Stimulated activated CD8-positive, alpha-beta memory T cell treated with anti-CD3 and anti-CD28 coated beads, Interleukin-2, amount 100 ng/mL, for 48 hours (primary cell): Measurements from ENCODE around the gene FOXJ3.
A peak's percentile ranks its signal among the peaks of the same experiment; 100 is the strongest.

ENCODE experiments used
- DNase-seq, 2 donors: peaks; one replicate each; pipeline ENCODE4 v3.0.0-alpha.2; 2020; ENCODE audit warnings: low read depth in 2 of 2

FOXJ3 gene

DNA sequence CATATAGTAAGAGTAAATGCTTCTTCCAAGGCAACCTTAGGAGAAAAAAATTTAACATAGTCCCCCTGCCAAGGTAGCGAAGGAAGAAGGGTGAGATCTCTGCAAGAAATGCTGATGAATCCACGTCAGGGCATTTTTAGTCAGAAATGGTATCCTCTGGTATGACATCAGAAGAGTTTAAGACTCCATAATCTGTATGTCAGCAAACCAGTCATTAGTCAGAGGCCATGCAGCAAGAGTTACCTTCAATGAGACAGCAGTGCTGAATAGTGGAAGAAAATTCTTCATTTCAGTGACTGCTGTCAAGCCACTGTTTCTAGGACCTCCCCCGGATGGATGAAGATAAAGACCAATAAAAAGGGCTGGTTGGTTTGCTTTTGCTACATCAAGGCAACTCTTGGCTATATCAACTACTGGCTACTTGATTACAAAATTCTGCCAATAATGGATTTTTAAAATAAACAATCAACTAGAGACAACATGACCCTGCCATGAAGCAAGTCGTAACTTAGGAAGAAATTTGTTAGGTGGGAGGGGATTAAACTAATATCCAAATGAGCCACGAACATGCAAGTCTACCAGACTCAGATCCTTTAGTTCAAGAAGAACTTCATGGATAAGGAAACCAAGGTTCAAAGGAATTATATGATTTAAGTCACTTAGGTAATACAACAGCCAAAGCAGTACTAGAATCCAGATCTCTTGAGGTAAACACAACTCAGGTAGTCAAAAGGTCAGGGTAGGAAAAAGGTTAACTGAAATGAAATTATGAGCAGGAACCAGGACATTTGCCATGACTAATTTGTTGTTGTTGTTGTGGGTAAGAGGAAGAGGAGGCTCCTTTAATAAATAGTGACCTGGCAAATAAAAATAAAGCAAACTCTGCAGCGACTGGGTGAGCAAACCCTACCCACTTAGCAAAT, 144.8 kb downstream of the FOXJ3 start:
- DNase-seq: no peak

DNA sequence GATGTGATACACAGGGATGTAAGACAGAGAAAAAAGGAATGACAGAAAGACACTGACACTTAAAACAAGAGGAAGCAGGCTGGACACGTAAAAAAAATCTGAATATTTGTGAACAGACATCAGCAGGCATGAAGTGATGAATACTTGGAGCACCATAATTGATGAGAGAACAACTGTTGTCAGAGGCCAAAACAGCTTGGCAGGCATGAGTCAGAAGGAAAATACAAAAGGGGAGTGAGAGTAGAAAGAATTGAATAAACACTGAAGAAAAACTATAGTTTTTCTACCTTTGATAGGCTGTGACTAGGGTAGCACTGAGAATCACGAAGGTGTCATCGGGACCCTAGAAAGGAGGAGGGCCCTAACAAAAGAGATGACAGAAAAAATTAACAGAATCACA, 148.9 kb downstream of the FOXJ3 start:
- DNase-seq: no peak

DNA sequence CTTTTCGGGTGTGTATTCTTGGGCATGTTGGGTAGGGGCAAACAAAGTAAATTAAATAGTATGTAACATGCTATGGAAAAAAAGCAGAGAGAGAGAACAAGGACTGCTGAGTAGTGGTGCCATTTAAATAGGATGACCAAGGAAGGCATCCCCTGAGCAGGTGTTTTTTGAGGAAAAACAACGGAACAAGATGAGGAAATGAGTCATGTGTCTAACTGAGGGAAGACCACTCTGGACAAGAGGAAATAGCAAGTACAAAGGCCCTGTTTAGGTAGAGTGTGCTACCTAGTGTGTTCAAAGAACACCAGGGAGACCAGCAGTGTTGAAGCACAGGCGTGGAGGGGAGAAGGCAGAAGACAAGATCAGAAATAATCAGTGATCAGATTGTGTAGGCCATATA, 150.4 kb downstream of the FOXJ3 start:
- no peak for DNase-seq

DNA sequence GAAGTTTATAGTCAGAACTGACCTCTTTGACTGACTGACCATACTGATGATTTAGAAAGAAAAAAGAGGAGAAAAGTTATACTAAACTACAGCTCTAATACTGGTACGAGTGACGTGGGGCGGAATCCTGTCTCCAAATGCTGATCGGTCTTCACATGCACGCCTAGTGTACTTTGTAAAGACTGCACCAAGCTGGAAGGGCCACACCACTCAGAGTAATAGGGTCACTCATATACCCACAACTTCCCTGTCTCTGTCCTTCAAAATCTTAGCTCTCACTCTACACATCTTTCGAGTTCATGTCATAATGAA, 151.1 kb downstream of the FOXJ3 start:
- no peak for DNase-seq

DNA sequence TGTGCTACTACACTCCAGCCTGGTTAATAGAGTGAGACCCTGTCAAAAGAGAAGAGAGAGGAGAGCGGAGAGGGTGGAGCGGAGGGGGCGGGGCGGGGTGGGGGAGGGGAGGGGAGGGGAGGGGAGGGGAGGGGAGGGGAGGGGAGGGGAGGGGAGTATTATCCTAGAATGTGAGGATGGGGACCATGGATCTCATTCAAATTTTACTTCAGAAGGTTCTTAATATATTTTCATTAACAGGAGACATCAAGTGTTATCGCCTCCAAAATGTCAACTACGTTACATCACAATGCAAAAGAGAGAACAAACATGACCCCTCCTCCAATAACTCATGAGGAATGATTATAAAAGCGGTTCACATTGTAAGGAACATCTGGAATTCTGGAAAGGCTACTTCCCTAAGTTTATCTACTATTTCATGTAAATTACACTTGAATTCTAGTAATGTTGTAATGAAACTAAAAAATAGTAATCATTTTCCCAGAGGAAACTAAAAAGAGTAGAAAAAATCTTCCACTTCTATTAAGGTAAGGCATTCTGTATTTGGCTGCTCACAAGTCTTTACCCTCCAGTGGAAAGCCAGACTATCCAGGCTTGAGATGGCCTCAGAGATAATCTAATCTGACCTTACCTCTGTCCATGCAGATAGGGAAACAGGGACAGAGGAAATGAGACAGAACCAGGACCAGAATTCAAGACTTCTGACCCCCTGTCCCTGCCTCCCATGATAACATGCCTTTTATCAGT, 151.7 kb downstream of the FOXJ3 start:
- no peak for DNase-seq

DNA sequence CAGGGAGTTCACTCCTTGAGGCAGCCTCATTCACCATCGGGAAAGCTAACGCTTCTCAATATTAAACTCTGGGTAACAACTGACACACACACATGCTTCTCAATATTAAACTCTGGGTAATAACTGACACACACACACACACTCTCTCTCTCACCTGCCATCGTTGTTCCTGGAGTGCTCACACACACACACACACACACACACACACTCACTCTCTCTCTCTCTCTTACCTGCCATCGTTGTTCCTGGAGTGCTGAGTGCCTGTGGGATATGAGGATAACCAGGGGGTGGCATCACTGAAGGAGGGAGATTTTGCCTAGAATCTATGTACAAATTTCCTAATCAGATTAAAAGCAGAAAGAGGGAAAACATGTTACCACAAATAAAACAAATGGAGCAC, 153.3 kb downstream of the FOXJ3 start:
- DNase-seq: no peak

DNA sequence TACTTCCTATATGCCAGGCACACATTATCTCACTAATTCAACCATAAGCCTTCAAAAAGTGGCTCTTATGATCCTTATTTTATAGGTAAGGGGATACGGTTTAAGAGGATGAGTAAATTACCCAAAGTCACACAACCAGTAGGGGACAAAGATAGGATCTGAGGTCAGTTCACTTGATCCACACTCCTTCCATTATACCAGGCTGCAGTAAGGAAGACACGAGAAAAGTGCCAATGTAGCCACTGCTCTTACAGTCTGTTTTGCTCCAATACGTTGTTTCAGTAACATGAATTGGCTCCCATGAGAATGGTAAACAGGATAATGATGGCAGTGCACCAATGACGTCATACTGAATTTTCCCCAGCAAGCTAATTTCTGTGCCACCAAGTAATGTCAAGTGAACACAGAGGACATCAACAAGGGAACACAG, 155.1 kb downstream of the FOXJ3 start:
- DNase-seq: no peak

DNA sequence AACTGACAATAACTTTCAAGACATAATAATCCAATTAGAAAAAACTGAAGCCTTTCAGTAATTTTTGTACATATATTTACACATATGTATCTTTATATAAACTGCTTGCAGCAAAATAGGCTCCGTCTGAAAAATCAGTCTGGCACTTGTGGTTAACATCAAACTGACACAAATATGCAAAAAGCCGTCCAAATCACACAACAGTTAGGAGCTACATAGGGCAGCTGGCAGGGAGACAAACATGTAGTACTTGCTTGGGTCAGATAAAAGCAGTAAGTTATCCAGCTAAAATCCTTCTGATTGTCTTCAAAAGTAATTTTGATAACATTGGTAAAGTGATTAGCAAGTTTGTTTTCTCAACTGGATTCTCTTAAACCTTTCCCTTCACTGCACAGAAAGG, 155.8 kb downstream of the FOXJ3 start:
- no peak for DNase-seq

DNA sequence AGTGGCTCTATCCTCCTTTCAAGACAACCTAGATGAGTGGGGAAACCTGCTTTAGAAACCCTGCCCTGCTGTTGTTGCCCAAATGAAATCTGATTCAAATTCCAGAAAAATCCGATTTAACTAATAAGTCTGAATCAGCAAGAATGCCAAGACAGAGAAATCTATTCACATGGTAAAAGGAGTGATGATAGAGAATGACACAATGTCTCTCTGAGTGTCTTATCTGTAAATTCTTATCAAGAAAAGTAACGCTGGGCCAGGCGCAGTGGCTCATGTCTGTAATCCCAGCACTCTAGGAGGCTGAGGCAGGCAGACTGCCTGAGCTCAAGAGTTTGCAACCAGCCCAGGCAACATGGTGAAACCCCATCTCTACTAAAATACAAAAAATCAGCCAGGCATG, 156.8 kb downstream of the FOXJ3 start:
- no peak for DNase-seq

DNA sequence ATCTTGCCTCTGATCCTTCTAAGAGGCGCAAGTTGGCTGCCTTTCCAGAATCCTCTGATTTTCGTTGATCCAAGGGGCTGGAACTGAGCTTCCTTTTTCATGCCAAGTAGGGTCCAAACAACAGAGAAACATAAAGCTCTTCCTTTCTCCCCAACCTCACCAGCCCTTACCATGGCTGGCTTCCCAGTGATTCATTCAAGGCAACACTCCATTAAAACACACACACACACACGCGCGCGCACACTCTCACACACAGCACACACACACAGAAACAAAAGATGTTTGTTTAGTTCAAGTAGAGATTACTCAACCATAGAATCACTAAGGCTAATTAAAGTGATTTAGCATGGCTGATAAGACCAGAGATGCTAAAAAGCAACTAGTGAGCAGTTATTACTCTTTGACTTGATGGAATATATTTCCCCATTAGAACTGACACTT, 157.5 kb downstream of the FOXJ3 start:
- DNase-seq: no peak

DNA sequence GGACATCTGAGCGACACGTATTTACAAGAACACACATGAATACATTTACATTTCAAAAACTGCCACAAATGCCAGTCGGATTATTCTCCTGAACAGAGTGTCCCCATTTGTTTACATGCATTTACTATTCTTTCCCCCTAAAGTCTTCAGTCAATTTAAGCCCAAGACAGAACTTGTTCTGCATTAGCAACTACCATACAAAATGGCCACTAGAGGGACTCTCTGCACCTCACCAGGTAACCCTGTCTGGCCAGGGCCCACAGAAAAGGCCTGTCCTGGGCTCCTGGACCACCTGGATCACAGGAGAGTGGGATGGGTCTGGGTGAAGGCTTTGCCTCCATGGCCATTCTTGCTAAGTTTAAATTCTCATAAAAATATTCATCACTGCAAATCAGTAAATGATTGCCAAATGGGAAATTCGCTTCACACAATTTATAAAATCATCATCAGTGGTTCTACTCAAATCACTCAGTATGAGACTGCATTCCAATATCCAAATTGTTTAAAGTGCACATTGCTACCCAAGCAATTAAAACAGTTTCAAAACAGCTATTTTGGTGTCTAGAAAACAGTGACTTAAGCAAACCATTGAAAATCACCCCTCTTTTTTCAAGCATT, 158.0 kb downstream of the FOXJ3 start:
- DNase-seq: no peak

DNA sequence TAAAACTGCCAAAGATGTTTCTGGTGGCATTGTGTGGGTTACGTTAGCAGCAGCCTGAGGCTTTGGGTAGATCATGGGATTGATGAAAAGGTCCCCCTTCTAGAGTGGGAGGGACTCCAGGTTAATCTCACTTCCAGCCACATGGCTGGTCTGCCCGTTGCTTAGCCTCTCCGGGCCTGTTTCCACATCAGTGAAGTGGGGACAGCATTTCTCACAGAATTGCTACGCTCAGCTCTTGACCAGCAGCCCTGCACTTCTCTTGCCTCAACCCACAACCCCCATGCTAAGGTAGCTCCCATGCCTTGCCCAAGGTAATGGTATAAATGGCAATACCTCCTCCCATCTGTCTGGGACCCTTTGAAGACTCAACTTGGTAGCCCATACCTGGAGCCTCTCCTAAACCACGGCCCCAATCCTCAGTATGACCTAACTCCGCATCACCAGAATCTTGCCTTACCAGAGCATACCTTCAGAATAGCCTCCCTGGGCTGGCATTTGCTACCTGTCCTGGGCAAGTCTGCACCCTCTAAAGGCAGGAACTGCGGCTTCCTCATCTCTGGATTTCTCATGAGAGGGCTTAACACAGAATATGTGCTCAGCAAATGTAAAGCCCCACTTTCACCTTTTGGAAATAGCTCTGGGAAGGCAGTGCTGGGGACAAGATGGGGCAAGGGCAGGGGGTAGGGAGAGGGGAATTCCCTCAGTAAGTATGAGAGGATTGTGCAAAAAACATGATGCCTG, 159.6 kb downstream of the FOXJ3 start:
- DNase-seq: no peak

DNA sequence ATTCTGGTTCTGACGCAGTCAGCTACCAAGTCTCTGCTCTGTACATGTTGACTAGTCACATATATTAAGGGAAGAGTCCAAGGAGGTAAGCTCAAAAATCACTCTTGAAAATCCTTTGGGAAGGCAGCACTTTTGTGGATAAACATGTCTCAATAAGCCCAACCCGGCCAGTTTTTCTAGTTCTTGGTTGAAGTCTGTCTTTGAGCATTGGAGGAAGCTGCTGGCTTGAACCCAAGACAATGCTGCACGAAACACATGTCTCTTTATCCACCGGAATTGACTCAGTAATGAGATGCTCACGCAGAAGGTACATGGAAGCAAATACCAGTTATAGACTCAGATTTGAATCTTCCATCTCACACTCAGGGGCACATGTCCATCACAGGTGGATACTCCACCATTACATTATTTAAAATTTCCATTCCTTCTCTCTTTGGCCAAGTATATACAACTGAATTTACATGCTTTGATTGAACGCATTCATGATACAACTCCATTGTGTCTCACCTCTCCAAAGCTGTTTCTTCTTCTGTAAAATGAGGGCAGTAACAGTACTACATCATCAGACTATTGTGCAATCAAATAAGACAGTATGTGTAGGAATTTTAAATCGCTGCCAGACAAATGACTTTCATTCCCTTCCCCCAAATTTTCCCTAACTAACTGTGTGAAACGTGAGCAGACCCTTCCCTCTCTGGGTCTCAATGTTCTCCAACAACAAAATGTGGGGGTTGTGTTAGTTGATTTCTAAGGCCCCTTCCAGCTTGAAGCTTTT, 160.9 kb downstream of the FOXJ3 start:
- no peak for DNase-seq

DNA sequence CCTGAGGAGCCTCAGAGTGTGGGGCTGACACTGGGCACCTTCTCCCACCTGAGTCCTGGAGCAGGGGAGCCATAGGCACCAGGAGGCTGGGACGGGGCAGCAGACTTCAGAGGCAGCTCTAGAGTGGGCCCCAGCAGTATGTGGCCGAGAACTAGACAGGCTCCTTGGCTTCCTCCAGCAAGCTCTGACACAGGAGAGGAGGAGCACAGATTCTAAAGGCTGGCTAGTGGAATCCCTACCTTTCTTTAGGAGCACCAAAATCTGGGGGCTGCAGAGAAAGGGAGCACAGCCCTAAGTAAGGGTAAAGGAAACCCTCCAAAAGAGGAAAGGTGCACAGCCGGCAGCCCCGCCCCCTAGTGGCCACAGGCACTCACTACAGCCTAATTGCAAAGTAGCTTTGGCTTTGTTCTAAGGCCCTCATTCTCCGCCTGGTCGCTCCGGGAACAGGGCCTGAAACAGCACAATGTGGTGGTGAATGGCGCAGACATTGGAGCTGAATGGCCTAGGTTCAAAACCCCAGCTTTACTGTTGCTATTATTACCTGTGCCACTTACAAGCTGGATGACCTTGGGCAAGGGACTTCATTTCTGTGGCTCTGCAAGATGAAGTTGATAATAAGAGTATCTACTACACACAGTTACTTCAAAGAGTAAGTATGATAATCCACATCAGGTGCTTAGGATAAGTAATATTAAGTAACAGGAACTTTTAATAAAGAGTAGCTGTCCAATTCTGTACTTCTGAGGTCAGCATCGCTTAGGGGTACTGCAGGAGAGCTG, 161.7 kb downstream of the FOXJ3 start:
- DNase-seq: peak; percentile 35 to 52

DNA sequence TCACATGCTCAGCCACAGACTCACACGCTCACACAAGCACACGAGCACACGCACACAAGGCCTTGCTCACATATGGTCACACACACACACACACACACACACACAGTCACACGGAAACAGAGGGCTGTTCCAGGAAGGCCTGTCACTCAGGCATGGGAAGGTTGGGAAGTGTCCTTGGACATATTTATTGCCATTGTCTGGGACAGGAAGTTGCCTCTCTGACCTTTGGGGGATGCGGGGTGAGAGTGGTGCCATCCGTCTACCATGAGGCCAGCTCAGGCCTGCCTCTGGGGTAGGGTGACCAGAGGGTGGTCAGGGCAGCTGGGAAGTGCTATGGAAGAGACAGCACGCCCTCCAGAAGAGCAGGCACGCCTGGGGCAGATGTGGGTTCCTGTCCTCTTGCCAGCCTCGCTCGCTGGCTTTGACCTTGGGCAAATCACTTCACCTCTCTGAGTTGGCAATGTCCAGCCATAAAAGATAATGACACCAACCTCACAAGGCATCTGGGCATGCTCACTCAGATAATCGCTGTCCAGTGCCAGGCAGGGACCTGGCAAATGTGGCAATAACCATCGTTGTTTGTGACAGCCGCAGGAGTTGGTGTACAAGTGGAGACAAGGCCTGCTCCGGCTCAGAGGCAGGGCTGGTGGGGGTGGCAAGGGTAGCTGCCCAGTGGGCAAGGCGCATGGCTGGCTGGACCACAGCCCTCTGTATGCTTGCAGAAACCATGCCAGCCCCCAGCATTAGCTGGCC, 162.5 kb downstream of the FOXJ3 start:
- DNase-seq: no peak

DNA sequence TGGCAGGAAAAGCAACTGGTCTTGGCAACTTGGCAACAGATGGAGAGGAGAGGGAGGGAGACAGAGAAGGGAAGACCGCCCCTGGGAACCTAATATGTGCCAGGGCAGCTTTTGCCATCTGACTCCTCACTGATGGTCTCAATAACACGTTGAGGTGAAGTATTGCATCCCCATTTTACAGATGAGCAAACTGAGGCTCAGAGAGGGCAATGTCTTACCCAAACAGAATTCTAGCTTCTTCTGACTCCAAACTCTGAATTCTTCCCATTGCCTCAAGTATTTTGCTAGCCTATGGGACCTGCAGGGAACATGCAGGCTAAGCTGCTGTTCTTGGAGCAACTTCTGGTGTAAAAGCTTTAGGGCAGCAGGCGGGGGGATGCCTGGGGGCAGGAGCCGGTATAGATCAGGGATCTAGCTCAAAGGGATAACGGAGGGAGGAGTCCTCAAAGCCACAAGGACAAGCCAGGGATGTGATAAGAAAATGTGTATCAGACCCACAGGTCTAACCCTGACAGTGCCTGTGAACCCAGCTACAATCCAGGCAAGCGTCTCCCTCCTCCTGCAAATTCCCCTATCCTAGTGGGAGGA, 163.3 kb downstream of the FOXJ3 start:
- DNase-seq: no peak

DNA sequence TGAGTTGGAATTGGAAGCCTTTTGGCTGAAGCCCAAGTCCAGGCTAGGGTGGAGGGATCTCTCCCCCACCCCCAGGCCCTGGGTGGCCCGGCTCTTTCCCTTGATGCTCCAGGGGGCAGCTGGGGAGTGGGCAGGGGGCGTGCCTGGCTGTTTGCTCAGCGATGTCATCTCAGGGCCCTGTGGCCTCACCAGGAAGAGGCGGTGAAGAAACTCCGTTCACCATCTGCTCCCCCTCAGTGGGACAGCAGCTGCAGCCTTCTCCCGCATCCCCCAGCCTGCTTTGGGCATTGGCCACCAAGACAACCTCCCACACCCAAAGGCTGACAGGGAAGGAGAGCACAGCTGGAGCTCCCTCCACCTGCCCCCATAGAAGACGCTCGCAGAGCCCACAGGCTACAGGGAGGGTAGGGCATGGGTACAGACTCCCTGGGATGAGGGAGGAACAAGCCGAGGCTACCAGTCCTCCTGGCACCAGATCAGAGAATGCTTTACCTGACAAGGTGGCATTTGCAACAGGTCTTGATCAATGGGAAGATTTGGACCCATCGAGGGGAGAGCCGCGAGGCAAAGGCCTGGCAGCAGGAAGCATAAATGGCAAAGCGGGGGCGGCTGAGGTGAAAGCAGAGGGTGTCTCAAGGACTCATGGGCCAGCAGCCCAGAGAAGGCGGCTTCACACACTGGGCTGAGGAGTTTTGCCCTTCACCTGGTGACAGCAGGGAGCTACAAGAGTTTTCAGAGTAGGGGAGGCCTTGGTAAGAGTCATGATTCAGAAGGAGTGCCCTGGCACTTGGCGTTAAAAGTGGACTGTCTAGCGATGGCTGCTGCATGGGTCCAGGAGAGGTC, 164.0 kb downstream of the FOXJ3 start:
- DNase-seq: no peak

DNA sequence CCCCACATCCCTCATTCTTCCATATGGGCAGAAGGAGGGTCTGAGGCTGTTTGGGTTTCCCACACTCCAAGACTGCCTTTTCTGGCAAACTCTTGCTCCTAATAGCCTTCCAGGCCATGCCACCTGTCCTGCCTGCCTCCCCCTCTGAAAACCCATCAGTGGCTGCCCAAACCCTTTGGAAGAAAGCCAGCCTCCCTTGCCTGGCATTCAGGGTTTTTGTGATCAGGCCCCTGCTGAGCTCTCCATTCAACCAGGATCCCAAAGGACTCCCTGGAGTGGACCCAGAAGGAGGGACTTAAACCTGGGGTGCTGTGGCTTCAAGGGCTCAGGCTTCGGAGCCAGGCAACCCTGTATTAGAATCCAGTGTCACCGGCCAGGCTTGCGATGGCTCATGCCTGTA, 166.3 kb downstream of the FOXJ3 start:
- no peak for DNase-seq

DNA sequence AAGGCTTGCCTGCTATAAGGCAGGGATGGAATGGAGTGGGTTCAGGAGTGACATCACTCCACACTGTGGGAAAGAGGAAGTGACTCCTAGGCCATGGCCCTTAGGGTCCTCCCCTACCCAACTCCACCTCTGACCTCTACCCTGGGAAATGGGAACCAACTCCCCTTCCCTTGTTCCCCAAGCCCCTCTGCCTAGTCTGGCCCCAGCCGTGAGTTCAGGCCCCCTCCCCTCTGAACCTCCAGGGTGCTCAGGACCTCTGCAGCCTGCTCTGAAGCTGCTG, 166.7 kb downstream of the FOXJ3 start:
- no peak for DNase-seq
